ENCODE results near the gene WFDC2.
"Not testable (repeated sequence)": the region's sequence is repeated elsewhere in the genome, so short reads cannot be mapped to it uniquely, and the experiment has no call there.

WFDC2 gene

GRCh38 chr20:45462711-45463509, 6.6 kb upstream of the WFDC2 start:
- no peaks in the 10 kb centered on the region for H3K9me3 ChIP-seq (ENCODE audit: low read length)
- H2AFZ ChIP-seq (ENCODE audit: low read depth, low read length): no peak overlapping the region
- H3K4me1 ChIP-seq (ENCODE audit: insufficient read depth, low read length): no peaks in the 10 kb centered on the region
- peaks cover 20% of the 10 kb centered on the region for H3K27me3 ChIP-seq (ENCODE audit: insufficient read depth, low read length)
- H3K4me3 ChIP-seq (ENCODE audit: low read length): no peak overlapping the region
- H3K36me3 ChIP-seq (ENCODE audit: insufficient read depth, low read length): no peaks in the 10 kb centered on the region

- no peak overlapping the region for H2AFZ ChIP-seq (ENCODE audit: low read depth, low read length)
- no peaks in the 10 kb centered on the region for H3K4me1 ChIP-seq (ENCODE audit: insufficient read depth, low read length)
- H3K4me3 ChIP-seq (ENCODE audit: low read length): no peak overlapping the region
- H3K36me3 ChIP-seq (ENCODE audit: insufficient read depth, low read length): no peaks in the 10 kb centered on the region
- H3K27me3 ChIP-seq (ENCODE audit: insufficient read depth, low read length): peaks cover 20% of the 10 kb centered on the region
- no peaks in the 10 kb centered on the region for H3K9me3 ChIP-seq (ENCODE audit: low read length)
Measured at GRCh38 chr20:45463709-45464108, 5.8 kb upstream of the WFDC2 start.

GRCh38 chr20:45465491-45466266, 3.9 kb upstream of the WFDC2 start:
- H3K4me1 ChIP-seq (ENCODE audit: insufficient read depth, low read length): no peaks in the 10 kb centered on the region
- no peak overlapping the region for H3K4me3 ChIP-seq (ENCODE audit: low read length)
- H3K36me3 ChIP-seq (ENCODE audit: insufficient read depth, low read length): no peaks in the 10 kb centered on the region
- peaks cover 25% of the 10 kb centered on the region for H3K27me3 ChIP-seq (ENCODE audit: insufficient read depth, low read length)
- H2AFZ ChIP-seq (ENCODE audit: low read depth, low read length): no peak overlapping the region
- H3K9me3 ChIP-seq (ENCODE audit: low read length): no peaks in the 10 kb centered on the region

- H3K4me1 ChIP-seq (ENCODE audit: insufficient read depth, low read length): no peaks in the 10 kb centered on the region
- H2AFZ ChIP-seq (ENCODE audit: low read depth, low read length): no peak overlapping the region
- H3K27me3 ChIP-seq (ENCODE audit: insufficient read depth, low read length): peaks cover 22% of the 10 kb centered on the region
- H3K9me3 ChIP-seq (ENCODE audit: low read length): no peaks in the 10 kb centered on the region
- no peaks in the 10 kb centered on the region for H3K36me3 ChIP-seq (ENCODE audit: insufficient read depth, low read length)
- H3K4me3 ChIP-seq (ENCODE audit: low read length): no peak overlapping the region
Measured at GRCh38 chr20:45467172-45467571, 2.4 kb upstream of the WFDC2 start.

- no peaks in the 10 kb centered on the region for H3K9me3 ChIP-seq (ENCODE audit: low read length)
- H3K4me1 ChIP-seq (ENCODE audit: insufficient read depth, low read length): no peaks in the 10 kb centered on the region
- H2AFZ ChIP-seq (ENCODE audit: low read depth, low read length): no peak overlapping the region
- H3K36me3 ChIP-seq (ENCODE audit: insufficient read depth, low read length): no peaks in the 10 kb centered on the region
- peaks cover 21% of the 10 kb centered on the region for H3K27me3 ChIP-seq (ENCODE audit: insufficient read depth, low read length)
- no peak overlapping the region for H3K4me3 ChIP-seq (ENCODE audit: low read length)
Measured at GRCh38 chr20:45467861-45468260, 1.7 kb upstream of the WFDC2 start.

GRCh38 chr20:45470262-45470931, 844 bp downstream of the WFDC2 start:
- Histone ChIP-seq H3K27me3 (ENCODE audit: insufficient read depth, low read length) (peaks cover 10% of the 10 kb centered on the region), H3K9me3 (ENCODE audit: low read length) (no peaks in the 10 kb centered on the region), H3K4me3 (ENCODE audit: low read length) (peak overlapping the region; percentile 29), H3K4me1 (ENCODE audit: insufficient read depth, low read length) (no peaks in the 10 kb centered on the region), H2AFZ (ENCODE audit: low read depth, low read length) (peak overlapping the region; percentile 90), H3K36me3 (ENCODE audit: insufficient read depth, low read length) (no peaks in the 10 kb centered on the region)

- Histone ChIP-seq H3K27me3 (ENCODE audit: insufficient read depth, low read length) (peaks cover 7% of the 10 kb centered on the region), H3K4me1 (ENCODE audit: insufficient read depth, low read length) (no peaks in the 10 kb centered on the region), H3K9me3 (ENCODE audit: low read length) (no peaks in the 10 kb centered on the region), H3K36me3 (ENCODE audit: insufficient read depth, low read length) (no peaks in the 10 kb centered on the region), H2AFZ (ENCODE audit: low read depth, low read length) (peak overlapping the region; percentile 90), H3K4me3 (ENCODE audit: low read length) (peak overlapping the region; percentile 29)
Measured at GRCh38 chr20:45470937-45471336, 1.4 kb downstream of the WFDC2 start.

GRCh38 chr20:45472286-45472685, 2.7 kb downstream of the WFDC2 start:
- not testable (repeated sequence) for H3K9me3 ChIP-seq (ENCODE audit: low read length); H2AFZ ChIP-seq (ENCODE audit: low read depth, low read length); H3K4me3 ChIP-seq (ENCODE audit: low read length); H3K4me1 ChIP-seq (ENCODE audit: insufficient read depth, low read length); H3K36me3 ChIP-seq (ENCODE audit: insufficient read depth, low read length); H3K27me3 ChIP-seq (ENCODE audit: insufficient read depth, low read length)

- H2AFZ ChIP-seq (ENCODE audit: low read depth, low read length); H3K4me3 ChIP-seq (ENCODE audit: low read length); H3K27me3 ChIP-seq (ENCODE audit: insufficient read depth, low read length); H3K4me1 ChIP-seq (ENCODE audit: insufficient read depth, low read length); H3K9me3 ChIP-seq (ENCODE audit: low read length); H3K36me3 ChIP-seq (ENCODE audit: insufficient read depth, low read length): not testable (repeated sequence)
Measured at GRCh38 chr20:45477530-45478148, 8.1 kb downstream of the WFDC2 start.

GRCh38 chr20:45479822-45480221, 10.3 kb downstream of the WFDC2 start:
- Histone ChIP-seq H3K36me3 (ENCODE audit: insufficient read depth, low read length) (no peaks in the 10 kb centered on the region), H3K27me3 (ENCODE audit: insufficient read depth, low read length) (peaks cover 3% of the 10 kb centered on the region), H3K4me1 (ENCODE audit: insufficient read depth, low read length) (no peaks in the 10 kb centered on the region), H3K4me3 (ENCODE audit: low read length) (no peak overlapping the region), H3K9me3 (ENCODE audit: low read length) (no peaks in the 10 kb centered on the region), H2AFZ (ENCODE audit: low read depth, low read length) (no peak overlapping the region)

- no peak overlapping the region for H3K4me3 ChIP-seq (ENCODE audit: low read length)
- peaks cover 4% of the 10 kb centered on the region for H3K27me3 ChIP-seq (ENCODE audit: insufficient read depth, low read length)
- no peaks in the 10 kb centered on the region for H3K9me3 ChIP-seq (ENCODE audit: low read length)
- peaks cover 8% of the 10 kb centered on the region for H3K4me1 ChIP-seq (ENCODE audit: insufficient read depth, low read length)
- H3K36me3 ChIP-seq (ENCODE audit: insufficient read depth, low read length): no peaks in the 10 kb centered on the region
- no peak overlapping the region for H2AFZ ChIP-seq (ENCODE audit: low read depth, low read length)
Measured at GRCh38 chr20:45484676-45485075, 15.1 kb downstream of the WFDC2 start.

GRCh38 chr20:45485388-45485787, 15.8 kb downstream of the WFDC2 start:
- no peak overlapping the region for H2AFZ ChIP-seq (ENCODE audit: low read depth, low read length)
- H3K4me1 ChIP-seq (ENCODE audit: insufficient read depth, low read length): peaks cover 8% of the 10 kb centered on the region
- H3K27me3 ChIP-seq (ENCODE audit: insufficient read depth, low read length): peaks cover 4% of the 10 kb centered on the region
- H3K9me3 ChIP-seq (ENCODE audit: low read length): no peaks in the 10 kb centered on the region
- H3K4me3 ChIP-seq (ENCODE audit: low read length): no peak overlapping the region
- no peaks in the 10 kb centered on the region for H3K36me3 ChIP-seq (ENCODE audit: insufficient read depth, low read length)

- H3K27me3 ChIP-seq (ENCODE audit: insufficient read depth, low read length): peaks cover 4% of the 10 kb centered on the region
- peaks cover 8% of the 10 kb centered on the region for H3K4me1 ChIP-seq (ENCODE audit: insufficient read depth, low read length)
- no peak overlapping the region for H2AFZ ChIP-seq (ENCODE audit: low read depth, low read length)
- H3K36me3 ChIP-seq (ENCODE audit: insufficient read depth, low read length): no peaks in the 10 kb centered on the region
- no peak overlapping the region for H3K4me3 ChIP-seq (ENCODE audit: low read length)
- H3K9me3 ChIP-seq (ENCODE audit: low read length): no peaks in the 10 kb centered on the region
Measured at GRCh38 chr20:45487231-45487635, 17.7 kb downstream of the WFDC2 start.
